NCI-H226 (cell line): Measurements from ENCODE around the gene FAM131A.

Experiments used
- DNase-seq: peaks from one replicate; pipeline ENCODE4 v3.0.0-alpha.2; 2015

Gene FAM131A

GRCh38 chr3:184358921-184359350 lies 21.5 kb downstream of the FAM131A start:
- no peak for DNase-seq

- no peak for DNase-seq
These were observed 22.2 kb downstream of the FAM131A start for GRCh38 chr3:184359610-184360009.

- DNase-seq, result no peak
These were observed 22.9 kb downstream of the FAM131A start for GRCh38 chr3:184360070-184360928.

- no peak for DNase-seq
These were observed 23.6 kb downstream of the FAM131A start for GRCh38 chr3:184360929-184361531.

GRCh38 chr3:184361532-184361931 lies 24.1 kb downstream of the FAM131A start, which contains the start of the genes CLCN2 and POLR2H:
TSS of gene CLCN2 (minus strand) at chr3:184361605. CDS start at chr3:184361479, 126 bp downstream.
TSS of gene POLR2H (plus strand) at chr3:184361710. CDS start at chr3:184363493, 1,783 bp downstream.
- DNase-seq, result peak; percentile 64

- peak; percentile 79 for DNase-seq
These were observed 24.7 kb downstream of the FAM131A start for GRCh38 chr3:184361932-184362667.

GRCh38 chr3:184362668-184363546 lies 25.5 kb downstream of the FAM131A start:
- peak; percentile 98 for DNase-seq

- DNase-seq, result no peak
These were observed 29.4 kb downstream of the FAM131A start for GRCh38 chr3:184366619-184367289.

- no peak for DNase-seq
These were observed 30.7 kb downstream of the FAM131A start for GRCh38 chr3:184368116-184368515.

GRCh38 chr3:184368586-184369183 lies 31.3 kb downstream of the FAM131A start:
- DNase-seq, result peak; percentile 65

- DNase-seq, result peak; percentile 80
These were observed 34.2 kb downstream of the FAM131A start for GRCh38 chr3:184371570-184372018.

- DNase-seq, result no peak
These were observed 35.0 kb downstream of the FAM131A start for GRCh38 chr3:184372296-184372821.

GRCh38 chr3:184372911-184373310 lies 35.5 kb downstream of the FAM131A start:
- DNase-seq, result no peak

- peak; percentile 24 for DNase-seq
These were observed 36.0 kb downstream of the FAM131A start for GRCh38 chr3:184373422-184373821.

GRCh38 chr3:184375747-184376461 lies 38.5 kb downstream of the FAM131A start:
- no peak for DNase-seq

GRCh38 chr3:184377374-184377773 lies 40.0 kb downstream of the FAM131A start:
- no peak for DNase-seq

- DNase-seq, result no peak
These were observed 40.6 kb downstream of the FAM131A start, which contains the start of gene THPO for GRCh38 chr3:184377882-184378445. TSS of gene THPO (minus strand) at chr3:184378207. CDS start at chr3:184376259, 1,948 bp downstream.

- no peak for DNase-seq
These were observed 41.4 kb downstream of the FAM131A start for GRCh38 chr3:184378651-184379357.
